H1 (cell line): Measurements from ENCODE around the gene KCNJ3. TPM values are rescaled to one million over a fixed set of nuclear protein-coding genes. Genes with fewer than 3 reads are reported as not detected.

Experiments
- POU5F1 ChIP-seq: IDR thresholded peaks from 2 replicates; pipeline ENCODE4 v1.6.1; 2011; ENCODE audit warnings: low read depth, mild to moderate bottlenecking, low read length, moderate library complexity
- SP2 ChIP-seq: IDR thresholded peaks from 2 replicates; pipeline ENCODE4 v1.6.1; 2012; ENCODE audit warnings: mild to moderate bottlenecking, low read length, inconsistent platforms
- polyA plus RNA-seq, 7 experiments: library from polyadenylated mRNA; depleted of rRNA in 3 of 7; stranded (reverse) in 5 of 7; unstranded in 2 of 7; fragments of >200 nt in 5 of 7; fragments of 200-250 nt in 2 of 7; gene quantifications; 1 replicate in 5 of 7; 2 replicates in 1 of 7; 4 replicates in 1 of 7; pipeline versions ENCODE4 v1.2.1 to v1.2.3, GENCODE V29; 2011 to 2013; ENCODE audit warnings: missing spikeins in 2 of 7, mixed read lengths in 2 of 7
- total RNA-seq: library from RNA; stranded (reverse); fragmentation: NEBNext Ultra II Directional; extraction: Animal tissue kit (Norgen Biotek cat#: 25700); gene quantifications from 2 replicates; pipeline ENCODE4 v1.2.1, GENCODE V29; 2021
- TF ChIP-seq, protein P1 (sequence below): IDR thresholded peaks from 2 replicates; pipeline ENCODE4 v1.6.1; 2012; ENCODE audit warnings: inconsistent platforms

The KCNJ3 gene
- total and polyA plus RNA-seq, 2 of the 8 experiments (the other 6 are each of a cell fraction or from before 2014, with no cell fraction given), result 0.11 to 0.50 TPM

DNA sequence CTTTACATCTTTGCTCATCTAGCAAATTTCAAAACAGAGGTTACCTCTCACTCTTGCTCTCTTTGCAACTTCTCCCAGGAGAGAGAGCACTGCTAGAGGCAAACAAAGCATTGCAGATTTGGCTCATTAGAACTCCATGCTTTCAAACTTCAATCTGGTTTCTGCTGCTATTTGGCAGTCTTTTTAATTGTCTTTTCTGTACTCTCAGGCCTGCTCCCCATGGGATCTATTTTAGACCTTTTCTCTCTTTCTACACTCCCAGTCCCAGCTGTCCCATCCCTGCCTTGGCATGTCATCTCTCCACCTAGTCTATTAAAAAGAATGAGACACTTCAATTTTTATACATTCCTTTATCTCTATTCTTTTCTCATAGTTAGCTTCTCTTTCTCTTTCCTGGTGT is 15.2 kb downstream of the KCNJ3 start (continued):
- TF ChIP-seq, protein P1, sequence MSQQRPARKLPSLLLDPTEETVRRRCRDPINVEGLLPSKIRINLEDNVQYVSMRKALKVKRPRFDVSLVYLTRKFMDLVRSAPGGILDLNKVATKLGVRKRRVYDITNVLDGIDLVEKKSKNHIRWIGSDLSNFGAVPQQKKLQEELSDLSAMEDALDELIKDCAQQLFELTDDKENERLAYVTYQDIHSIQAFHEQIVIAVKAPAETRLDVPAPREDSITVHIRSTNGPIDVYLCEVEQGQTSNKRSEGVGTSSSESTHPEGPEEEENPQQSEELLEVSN, result no peak
- TF ChIP-seq SP2 (no peak), POU5F1 (no peak)
- TF ChIP-seq, all 59 proteins: peak for 0
